ENCODE measurements around the gene TNFSF15.

DNA sequence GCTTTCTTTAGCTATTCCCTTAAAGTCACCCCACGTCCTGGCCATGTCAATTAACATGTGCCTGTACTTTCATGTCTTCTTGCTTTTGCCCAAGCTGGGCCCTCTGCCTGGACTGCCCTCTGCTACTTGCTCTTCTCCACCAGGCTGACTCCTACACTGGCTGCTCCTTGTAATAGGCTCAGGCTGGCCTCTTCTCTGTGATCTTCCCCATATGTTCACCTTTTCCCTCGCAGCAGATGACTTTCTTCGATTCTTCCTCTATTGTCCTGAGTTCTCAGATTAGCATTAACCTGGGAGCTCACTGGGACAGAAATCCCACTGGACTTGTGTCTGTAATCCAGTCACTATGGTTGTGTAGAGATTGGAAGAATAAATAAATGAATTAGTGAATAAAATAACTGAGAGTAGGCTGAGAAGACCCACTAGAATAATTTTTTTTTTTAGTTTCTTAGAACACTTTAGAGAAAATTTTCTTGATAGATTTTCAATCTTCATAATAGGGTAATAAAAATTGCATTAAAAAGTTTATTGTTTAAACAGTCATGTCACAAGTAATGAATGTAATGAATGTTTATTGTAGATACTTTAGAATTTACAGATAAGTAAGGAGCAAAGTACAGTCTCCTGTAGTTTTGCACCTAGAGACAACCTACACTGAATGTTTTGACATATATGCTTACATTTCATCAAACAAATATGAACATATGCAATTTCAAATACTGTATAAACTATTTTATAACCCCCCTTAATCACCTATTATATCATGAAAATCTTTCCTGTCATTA lies 47.4 kb upstream of the TNFSF15 start:
- TF ChIP-seq, protein P1, sequence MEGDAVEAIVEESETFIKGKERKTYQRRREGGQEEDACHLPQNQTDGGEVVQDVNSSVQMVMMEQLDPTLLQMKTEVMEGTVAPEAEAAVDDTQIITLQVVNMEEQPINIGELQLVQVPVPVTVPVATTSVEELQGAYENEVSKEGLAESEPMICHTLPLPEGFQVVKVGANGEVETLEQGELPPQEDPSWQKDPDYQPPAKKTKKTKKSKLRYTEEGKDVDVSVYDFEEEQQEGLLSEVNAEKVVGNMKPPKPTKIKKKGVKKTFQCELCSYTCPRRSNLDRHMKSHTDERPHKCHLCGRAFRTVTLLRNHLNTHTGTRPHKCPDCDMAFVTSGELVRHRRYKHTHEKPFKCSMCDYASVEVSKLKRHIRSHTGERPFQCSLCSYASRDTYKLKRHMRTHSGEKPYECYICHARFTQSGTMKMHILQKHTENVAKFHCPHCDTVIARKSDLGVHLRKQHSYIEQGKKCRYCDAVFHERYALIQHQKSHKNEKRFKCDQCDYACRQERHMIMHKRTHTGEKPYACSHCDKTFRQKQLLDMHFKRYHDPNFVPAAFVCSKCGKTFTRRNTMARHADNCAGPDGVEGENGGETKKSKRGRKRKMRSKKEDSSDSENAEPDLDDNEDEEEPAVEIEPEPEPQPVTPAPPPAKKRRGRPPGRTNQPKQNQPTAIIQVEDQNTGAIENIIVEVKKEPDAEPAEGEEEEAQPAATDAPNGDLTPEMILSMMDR (IDR thresholded peaks at IDR 0.05): no peak
- no peak for TF ChIP-seq EZH2 (IDR thresholded peaks at IDR 0.05; ENCODE audit: borderline replicate concordance, insufficient read depth, low read depth, low read length, poor library complexity, severe bottlenecking)
